Endothelial cell of umbilical vein (primary cell): Measurements from ENCODE around the gene MYADM.

Experiments used
- EZH2 ChIP-seq: IDR thresholded peaks from 2 replicates; pipeline ENCODE4 v1.6.1; 2012; ENCODE audit warnings: borderline replicate concordance, low read depth, mild to moderate bottlenecking, moderate library complexity, low read length, inconsistent platforms; ENCODE audit not compliant: severe bottlenecking
- FOS ChIP-seq: IDR thresholded peaks from 2 replicates; pipeline ENCODE4 v1.6.1; 2011; ENCODE audit warnings: mild to moderate bottlenecking, low read length, moderate library complexity, borderline replicate concordance; ENCODE audit not compliant: insufficient read depth
- GATA2 ChIP-seq: IDR thresholded peaks from 2 replicates; pipeline ENCODE4 v1.7.0; 2011; ENCODE audit warnings: low read depth, mild to moderate bottlenecking, moderate library complexity, mixed read lengths, low read length; ENCODE audit not compliant: insufficient read length, insufficient read depth
- JUN ChIP-seq: IDR thresholded peaks from 2 replicates; pipeline ENCODE4 v1.6.1; 2011; ENCODE audit warnings: borderline replicate concordance, low read depth; ENCODE audit not compliant: insufficient read length, insufficient read depth
- POLR2A ChIP-seq: IDR thresholded peaks from 2 replicates; pipeline ENCODE4 v1.6.1; 2012; ENCODE audit warnings: low read depth, mild to moderate bottlenecking, control low read depth, low read length
- POLR2AphosphoS5 ChIP-seq: IDR thresholded peaks from 2 replicates; pipeline ENCODE4 v1.6.1; 2012; ENCODE audit warnings: low read depth, mild to moderate bottlenecking, control low read depth, low read length, moderate library complexity; ENCODE audit not compliant: insufficient read depth
- TF ChIP-seq, protein P1 (sequence below), 2 donors: IDR thresholded peaks; 1 replicate in 1 of 2; 2 replicates in 1 of 2; pipeline ENCODE4 v1.5.1; 2011; ENCODE audit warnings: low read length in 2 of 2, mild to moderate bottlenecking in 2 of 2, moderate library complexity in 2 of 2, control low read depth in 1 of 2, inconsistent platforms in 1 of 2, low read depth in 1 of 2; ENCODE audit not compliant: insufficient read depth in 1 of 2; ENCODE audit errors: extremely low read depth in 1 of 2
- TF ChIP-seq, protein P2 (sequence below): IDR thresholded peaks from 2 replicates; pipeline ENCODE4 v1.6.1; 2011; ENCODE audit not compliant: insufficient read depth, insufficient read length

DNA sequence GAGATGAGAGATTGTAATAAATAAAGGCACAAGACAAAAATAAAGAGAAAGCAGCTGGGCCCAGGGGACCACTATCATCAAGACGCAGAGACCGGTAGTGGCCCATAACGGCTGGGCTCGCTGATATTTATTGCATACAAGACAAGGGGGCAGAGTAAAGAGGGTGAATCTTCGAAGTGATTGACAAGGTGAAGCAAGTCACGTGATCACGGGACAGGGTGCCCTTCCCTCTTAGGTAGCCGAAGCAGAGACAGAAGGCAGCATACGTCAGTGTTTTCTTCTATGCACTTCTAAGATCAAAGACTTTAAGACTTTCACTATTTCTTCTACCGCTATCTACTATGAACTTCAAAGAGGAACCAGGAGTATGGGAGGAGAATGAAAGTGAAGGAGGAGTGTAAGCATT lies 9.7 kb downstream of the MYADM start:
- TF ChIP-seq, protein P1, sequence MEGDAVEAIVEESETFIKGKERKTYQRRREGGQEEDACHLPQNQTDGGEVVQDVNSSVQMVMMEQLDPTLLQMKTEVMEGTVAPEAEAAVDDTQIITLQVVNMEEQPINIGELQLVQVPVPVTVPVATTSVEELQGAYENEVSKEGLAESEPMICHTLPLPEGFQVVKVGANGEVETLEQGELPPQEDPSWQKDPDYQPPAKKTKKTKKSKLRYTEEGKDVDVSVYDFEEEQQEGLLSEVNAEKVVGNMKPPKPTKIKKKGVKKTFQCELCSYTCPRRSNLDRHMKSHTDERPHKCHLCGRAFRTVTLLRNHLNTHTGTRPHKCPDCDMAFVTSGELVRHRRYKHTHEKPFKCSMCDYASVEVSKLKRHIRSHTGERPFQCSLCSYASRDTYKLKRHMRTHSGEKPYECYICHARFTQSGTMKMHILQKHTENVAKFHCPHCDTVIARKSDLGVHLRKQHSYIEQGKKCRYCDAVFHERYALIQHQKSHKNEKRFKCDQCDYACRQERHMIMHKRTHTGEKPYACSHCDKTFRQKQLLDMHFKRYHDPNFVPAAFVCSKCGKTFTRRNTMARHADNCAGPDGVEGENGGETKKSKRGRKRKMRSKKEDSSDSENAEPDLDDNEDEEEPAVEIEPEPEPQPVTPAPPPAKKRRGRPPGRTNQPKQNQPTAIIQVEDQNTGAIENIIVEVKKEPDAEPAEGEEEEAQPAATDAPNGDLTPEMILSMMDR (IDR thresholded peaks at IDR 0.05; ENCODE audit: extremely low read depth in 1 of 2, insufficient read depth in 1 of 2, low read depth in 1 of 2, low read length in 2 of 2) = no peak
- TF ChIP-seq EZH2 (no peak), POLR2AphosphoS5 (no peak), GATA2 (no peak), POLR2A (no peak), JUN (no peak), FOS (no peak)
- TF ChIP-seq, protein P2, sequence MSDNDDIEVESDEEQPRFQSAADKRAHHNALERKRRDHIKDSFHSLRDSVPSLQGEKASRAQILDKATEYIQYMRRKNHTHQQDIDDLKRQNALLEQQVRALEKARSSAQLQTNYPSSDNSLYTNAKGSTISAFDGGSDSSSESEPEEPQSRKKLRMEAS = no peak
